ENCODE measurements around the gene YEATS4.

DNA sequence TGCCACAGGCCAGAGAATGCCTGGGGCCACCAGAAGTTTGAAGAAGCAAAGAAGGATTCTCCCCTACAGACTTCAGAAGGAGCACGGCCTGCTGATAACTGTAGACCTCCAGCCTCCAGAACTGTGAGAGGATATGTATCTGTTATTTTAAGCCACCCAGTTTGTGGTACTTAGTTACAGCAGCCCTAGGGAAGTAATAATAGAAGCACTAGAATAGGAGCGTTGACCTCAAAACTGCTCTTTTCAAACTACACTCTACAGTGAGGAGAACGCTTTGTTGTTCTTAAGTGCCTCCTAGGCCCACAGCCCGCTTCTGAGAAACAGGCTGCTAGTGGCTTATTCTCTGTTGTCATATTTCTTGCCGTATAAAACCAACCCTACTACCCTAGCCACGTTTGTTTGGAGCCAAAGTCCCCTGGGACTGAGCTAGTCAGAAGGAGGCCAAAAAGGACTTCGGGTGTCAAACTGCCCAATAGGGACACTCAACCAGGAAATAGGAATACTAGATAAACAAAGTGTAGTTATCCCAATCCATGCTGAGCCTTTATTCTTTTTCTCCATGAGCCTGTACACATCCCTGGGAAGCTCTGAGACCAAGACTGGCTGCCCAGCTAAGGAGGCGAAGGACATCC, 72.2 kb downstream of the YEATS4 start:
- TF ChIP-seq, protein P1, sequence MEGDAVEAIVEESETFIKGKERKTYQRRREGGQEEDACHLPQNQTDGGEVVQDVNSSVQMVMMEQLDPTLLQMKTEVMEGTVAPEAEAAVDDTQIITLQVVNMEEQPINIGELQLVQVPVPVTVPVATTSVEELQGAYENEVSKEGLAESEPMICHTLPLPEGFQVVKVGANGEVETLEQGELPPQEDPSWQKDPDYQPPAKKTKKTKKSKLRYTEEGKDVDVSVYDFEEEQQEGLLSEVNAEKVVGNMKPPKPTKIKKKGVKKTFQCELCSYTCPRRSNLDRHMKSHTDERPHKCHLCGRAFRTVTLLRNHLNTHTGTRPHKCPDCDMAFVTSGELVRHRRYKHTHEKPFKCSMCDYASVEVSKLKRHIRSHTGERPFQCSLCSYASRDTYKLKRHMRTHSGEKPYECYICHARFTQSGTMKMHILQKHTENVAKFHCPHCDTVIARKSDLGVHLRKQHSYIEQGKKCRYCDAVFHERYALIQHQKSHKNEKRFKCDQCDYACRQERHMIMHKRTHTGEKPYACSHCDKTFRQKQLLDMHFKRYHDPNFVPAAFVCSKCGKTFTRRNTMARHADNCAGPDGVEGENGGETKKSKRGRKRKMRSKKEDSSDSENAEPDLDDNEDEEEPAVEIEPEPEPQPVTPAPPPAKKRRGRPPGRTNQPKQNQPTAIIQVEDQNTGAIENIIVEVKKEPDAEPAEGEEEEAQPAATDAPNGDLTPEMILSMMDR (IDR thresholded peaks at IDR 0.05): no peak
- no peak for TF ChIP-seq POLR2A (IDR thresholded peaks at IDR 0.05)

Measured in uterus (tissue), 2 donors.